GM19023 (cell line): Measurements from ENCODE around the gene HIGD1C.
"Not testable (repeated sequence)": the region's sequence is repeated elsewhere in the genome, so short reads cannot be mapped to it uniquely, and the experiment has no call there.

Experiments
- ATAC-seq: cut with Tn5 transposase; IDR thresholded peaks from one replicate; pipeline ENCODE4 v1.9.1; 2021; ENCODE audit warnings: mild to moderate bottlenecking, moderate library complexity; ENCODE audit not compliant: unreplicated experiment

HIGD1C gene

GRCh38 chr12:51013441-51013840 is 61.1 kb downstream of the HIGD1C start:
- ATAC-seq: no peak

GRCh38 chr12:51014467-51014866 is 62.1 kb downstream of the HIGD1C start:
- ATAC-seq: not testable (repeated sequence)

GRCh38 chr12:51017452-51017851 is 65.1 kb downstream of the HIGD1C start:
- no peak for ATAC-seq

- no peak for ATAC-seq
These were observed 66.6 kb downstream of the HIGD1C start for GRCh38 chr12:51018956-51019355.

- ATAC-seq: no peak
These were observed 67.6 kb downstream of the HIGD1C start for GRCh38 chr12:51019927-51020326.
